Measurements from ENCODE around the gene GIPC1.
"Not testable (repeated sequence)": the region's sequence is repeated elsewhere in the genome, so short reads cannot be mapped to it uniquely, and the experiment has no call there.

Gene GIPC1

GRCh38 chr19:14496029-14496833 is at the start of gene GIPC1:
TSS of gene GIPC1 (minus strand) at chr19:14496127. CDS start at chr19:14482976, 13,151 bp downstream.
- DNase-seq, result peak; percentile 97

- no peak for DNase-seq
Observed at GRCh38 chr19:14545716-14546082, 49.8 kb upstream of the GIPC1 start.

- DNase-seq, result peak; percentile 87
Observed at GRCh38 chr19:14544977-14545715, 49.2 kb upstream of the GIPC1 start.

GRCh38 chr19:14544047-14544446 is 48.1 kb upstream of the GIPC1 start:
- DNase-seq, result no peak

GRCh38 chr19:14542711-14543328 is 46.9 kb upstream of the GIPC1 start:
- no peak for DNase-seq

GRCh38 chr19:14541979-14542378 is 46.1 kb upstream of the GIPC1 start:
- not testable (repeated sequence) for DNase-seq

- no peak for DNase-seq
Observed at GRCh38 chr19:14540741-14541525, 45.0 kb upstream of the GIPC1 start.

- DNase-seq, result no peak
Observed at GRCh38 chr19:14536926-14537692, 41.2 kb upstream of the GIPC1 start.

- DNase-seq, result no peak
Observed at GRCh38 chr19:14533450-14533849, 37.5 kb upstream of the GIPC1 start.

- no peak for DNase-seq
Observed at GRCh38 chr19:14530506-14530905, 34.6 kb upstream of the GIPC1 start.

GRCh38 chr19:14530005-14530348 is 34.0 kb upstream of the GIPC1 start:
- no peak for DNase-seq

GRCh38 chr19:14529254-14530004 is 33.5 kb upstream of the GIPC1 start, which contains the start of gene TECR:
TSS of gene TECR (plus strand) at chr19:14529594. CDS start at chr19:14529697, 103 bp downstream.
- DNase-seq, result peak; percentile 100

GRCh38 chr19:14528419-14529253 is 32.7 kb upstream of the GIPC1 start:
- DNase-seq, result no peak

- DNase-seq, result no peak
Observed at GRCh38 chr19:14526423-14526822, 30.5 kb upstream of the GIPC1 start.

- no peak for DNase-seq
Observed at GRCh38 chr19:14525729-14526128, 29.8 kb upstream of the GIPC1 start.

- DNase-seq, result no peak
Observed at GRCh38 chr19:14520543-14520942, 24.6 kb upstream of the GIPC1 start.

GRCh38 chr19:14519860-14520407 is 24.0 kb upstream of the GIPC1 start:
- no peak for DNase-seq

GRCh38 chr19:14519245-14519859 is 23.4 kb upstream of the GIPC1 start:
- no peak for DNase-seq

GRCh38 chr19:14517840-14518505 is 22.0 kb upstream of the GIPC1 start, which contains the start of gene DNAJB1:
TSS of gene DNAJB1 (minus strand) at chr19:14518397. CDS start at chr19:14518349, 48 bp downstream.
- peak; percentile 40 for DNase-seq
